HEK293 (cell line): ENCODE data around the gene AKT2.
A peak's percentile ranks its signal among the peaks of the same experiment; 100 is the strongest.

ENCODE experiments used
- CTCF ChIA-PET: fragments of 350-600 bp; formaldehyde crosslinking; extraction: SDS; loops from one replicate; lab custom pipeline; 2021; ENCODE audit warnings: antibody characterized with exemption; lab: Yijun Ruan, JAX
- POLR2A ChIA-PET: fragments of 300-600 bp; formaldehyde crosslinking; extraction: SDS; loops from one replicate; lab custom pipeline; 2020; ENCODE audit warnings: antibody characterized with exemption, inconsistent platforms; lab: Yijun Ruan, JAX
- H3K27ac ChIP-seq: fragments of 200-500 bp; sonication (Bioruptor generic); 2 replicates; pipeline ENCODE4 v1.5.1; 2014; ENCODE audit warnings: low read depth, low read length, control low read depth, inconsistent platforms; ENCODE audit errors: extremely low read depth
- H3K36me3 ChIP-seq, 2 experiments: fragments of 200-500 bp in 1 of 2; sonication (Bioruptor generic) in 1 of 2; 1 replicate in 1 of 2; 2 replicates in 1 of 2; pipeline ENCODE4 v1.5.1; 2014 to 2017; ENCODE audit warnings: inconsistent platforms in 2 of 2, low read length in 2 of 2; ENCODE audit not compliant: control insufficient read depth in 2 of 2, insufficient read depth in 1 of 2
- H3K4me1 ChIP-seq: fragments of 200-500 bp; sonication (Bioruptor generic); 2 replicates; pipeline ENCODE4 v1.5.1; 2014; ENCODE audit warnings: mild to moderate bottlenecking, low read length, inconsistent platforms; ENCODE audit not compliant: control insufficient read depth, insufficient read depth
- H3K4me3 ChIP-seq: 2 replicates; pipeline ENCODE4 v1.5.1; 2011; ENCODE audit warnings: low read depth, mild to moderate bottlenecking, control low read depth, low read length, moderate library complexity
- H3K9me3 ChIP-seq: fragments of 200-500 bp; sonication (Bioruptor generic); 2 replicates; pipeline ENCODE4 v1.5.1; 2014; ENCODE audit warnings: low read depth, low read length, inconsistent platforms; ENCODE audit not compliant: control insufficient read depth, insufficient read depth
- AEBP2 ChIP-seq: fragments of 450-650 bp; formaldehyde crosslinking; IDR thresholded peaks from 2 replicates; pipeline ENCODE4 v1.5.1; 2016; ENCODE audit warnings: missing biosample characterization, missing genetic modification characterization, borderline replicate concordance
- ATF2 ChIP-seq: fragments of 450-650 bp; formaldehyde crosslinking; IDR thresholded peaks from 2 replicates; pipeline ENCODE4 v1.5.1; 2016; ENCODE audit warnings: missing biosample characterization, missing genetic modification characterization, low read depth
- EGR2 ChIP-seq: fragments of 450-650 bp; formaldehyde crosslinking; IDR thresholded peaks from 2 replicates; pipeline ENCODE4 v1.5.1; 2016; ENCODE audit warnings: low read depth, missing biosample characterization, missing genetic modification characterization
- GLIS1 ChIP-seq: fragments of 450-650 bp; formaldehyde crosslinking; IDR thresholded peaks from 2 replicates; pipeline ENCODE4 v1.5.1; 2016; ENCODE audit warnings: missing biosample characterization, missing genetic modification characterization
- KLF16 ChIP-seq: fragments of 450-650 bp; formaldehyde crosslinking; IDR thresholded peaks from 2 replicates; pipeline ENCODE4 v1.5.1; 2017; ENCODE audit warnings: missing biosample characterization, missing genetic modification characterization
- OVOL3 ChIP-seq: fragments of 450-650 bp; formaldehyde crosslinking; IDR thresholded peaks from 2 replicates; pipeline ENCODE4 v1.5.1; 2016; ENCODE audit warnings: missing biosample characterization, missing genetic modification characterization
- WT1 ChIP-seq: fragments of 450-650 bp; formaldehyde crosslinking; IDR thresholded peaks from 2 replicates; pipeline ENCODE4 v1.5.1; 2016; ENCODE audit warnings: missing biosample characterization, missing genetic modification characterization
- ZFHX2 ChIP-seq: fragments of 450-650 bp; formaldehyde crosslinking; conservative IDR thresholded peaks from 2 replicates; pipeline ENCODE4 v1.5.1; 2016; ENCODE audit warnings: missing biosample characterization, missing genetic modification characterization
- ZFP41 ChIP-seq: fragments of 450-650 bp; formaldehyde crosslinking; IDR thresholded peaks from 2 replicates; pipeline ENCODE4 v1.5.1; 2016; ENCODE audit warnings: missing biosample characterization, missing genetic modification characterization, borderline replicate concordance
- ZIC2 ChIP-seq: fragments of 450-650 bp; formaldehyde crosslinking; IDR thresholded peaks from 2 replicates; pipeline ENCODE4 v1.5.1; 2016; ENCODE audit warnings: missing biosample characterization, missing genetic modification characterization
- ZNF140 ChIP-seq: fragments of 450-650 bp; formaldehyde crosslinking; IDR thresholded peaks from 2 replicates; pipeline ENCODE4 v1.5.1; 2016; ENCODE audit warnings: missing biosample characterization, missing genetic modification characterization
- ZNF157 ChIP-seq: fragments of 450-650 bp; formaldehyde crosslinking; IDR thresholded peaks from 2 replicates; pipeline ENCODE4 v1.5.1; 2016; ENCODE audit warnings: missing biosample characterization, missing genetic modification characterization
- ZNF214 ChIP-seq: fragments of 450-650 bp; formaldehyde crosslinking; IDR thresholded peaks from 2 replicates; pipeline ENCODE4 v1.5.1; 2017; ENCODE audit warnings: missing biosample characterization, mild to moderate bottlenecking, missing genetic modification characterization, borderline replicate concordance
- ZNF24 ChIP-seq: fragments of 450-650 bp; formaldehyde crosslinking; IDR thresholded peaks from 2 replicates; pipeline ENCODE4 v1.5.1; 2016; ENCODE audit warnings: missing biosample characterization, missing genetic modification characterization
- ZNF37A ChIP-seq: fragments of 450-650 bp; IDR thresholded peaks from 2 replicates; pipeline ENCODE4 v1.5.1; 2018; ENCODE audit warnings: missing biosample characterization, missing genetic modification characterization
- ZNF473 ChIP-seq: fragments of 450-650 bp; formaldehyde crosslinking; IDR thresholded peaks from 2 replicates; pipeline ENCODE4 v1.5.1; 2017; ENCODE audit warnings: missing biosample characterization, missing genetic modification characterization
- ZNF555 ChIP-seq: fragments of 450-650 bp; formaldehyde crosslinking; conservative IDR thresholded peaks from 2 replicates; pipeline ENCODE4 v1.5.1; 2017; ENCODE audit warnings: missing biosample characterization, mild to moderate bottlenecking, missing genetic modification characterization, inconsistent platforms
- ZNF623 ChIP-seq: fragments of 450-650 bp; formaldehyde crosslinking; IDR thresholded peaks from 2 replicates; pipeline ENCODE4 v1.5.1; 2016; ENCODE audit warnings: missing biosample characterization, missing genetic modification characterization
- ZNF658 ChIP-seq: fragments of 450-650 bp; formaldehyde crosslinking; IDR thresholded peaks from 2 replicates; pipeline ENCODE4; 2016; ENCODE audit warnings: missing biosample characterization, missing genetic modification characterization
- ZNF701 ChIP-seq: fragments of 450-650 bp; formaldehyde crosslinking; IDR thresholded peaks from 2 replicates; pipeline ENCODE4 v1.5.1; 2016; ENCODE audit warnings: missing biosample characterization, missing genetic modification characterization
- ZSCAN18 ChIP-seq: fragments of 450-650 bp; formaldehyde crosslinking; IDR thresholded peaks from 2 replicates; pipeline ENCODE4 v1.5.1; 2016; ENCODE audit warnings: missing biosample characterization, missing genetic modification characterization
- ZSCAN23 ChIP-seq: fragments of 450-650 bp; formaldehyde crosslinking; IDR thresholded peaks from 2 replicates; pipeline ENCODE4 v1.5.1; 2016; ENCODE audit warnings: missing biosample characterization, missing genetic modification characterization
- TF ChIP-seq, protein P1 (sequence below): fragments of 450-650 bp; formaldehyde crosslinking; IDR thresholded peaks from 2 replicates; pipeline ENCODE4 v1.5.1; 2016; ENCODE audit warnings: missing biosample characterization, missing genetic modification characterization, borderline replicate concordance
- TF ChIP-seq, protein P2 (sequence below): fragments of 450-650 bp; formaldehyde crosslinking; IDR thresholded peaks from 2 replicates; pipeline ENCODE4 v1.5.1; 2016; ENCODE audit warnings: missing biosample characterization, missing genetic modification characterization
- TF ChIP-seq, protein P3 (sequence below): fragments of 450-650 bp; formaldehyde crosslinking; IDR thresholded peaks from 2 replicates; pipeline ENCODE4 v1.5.1; 2016; ENCODE audit warnings: missing biosample characterization, missing genetic modification characterization

The AKT2 gene

DNA sequence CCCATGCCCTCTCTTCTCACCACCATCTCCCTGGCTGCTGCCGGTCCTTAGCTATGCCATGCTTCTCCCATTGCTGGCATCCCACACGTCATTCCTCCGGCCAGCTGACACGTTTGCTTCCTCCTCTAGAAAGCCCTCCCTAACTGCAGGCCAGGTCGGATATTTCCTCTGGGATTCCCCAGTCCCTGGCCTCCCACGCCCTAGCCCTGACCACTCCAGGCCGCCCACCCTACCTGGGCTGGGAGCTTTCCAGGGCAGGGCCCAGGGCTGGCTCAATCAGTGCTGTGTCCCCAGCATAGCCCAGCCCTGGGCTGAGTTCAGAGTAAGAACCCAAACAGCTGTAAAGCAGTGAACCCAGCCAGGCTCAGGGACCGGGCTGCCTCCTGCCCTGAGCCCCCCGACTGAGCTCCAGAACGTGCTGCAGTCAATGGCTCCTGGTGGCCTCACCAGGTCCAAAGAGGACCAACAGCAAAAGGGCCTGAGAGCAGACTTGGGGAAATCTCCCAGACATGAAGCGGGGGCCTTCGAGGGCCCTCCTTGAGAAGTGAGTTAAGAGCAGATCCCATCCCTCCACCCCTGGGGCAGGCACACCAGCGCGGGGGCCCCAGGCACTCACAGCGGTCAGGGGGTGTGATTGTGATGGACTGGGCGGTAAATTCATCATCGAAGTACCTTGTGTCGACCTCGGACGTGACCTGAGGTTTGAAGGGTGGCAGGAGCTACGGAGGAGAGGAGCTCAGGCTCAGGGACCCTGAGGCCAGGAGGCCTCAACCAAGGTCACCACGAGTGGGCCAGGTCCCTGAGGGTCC, 50.5 kb downstream of the AKT2 start:
- POLR2A ChIA-PET, result interaction anchor here (0.7 kb wide), 1 partner anchor 80 kb away, joined by 4 read pairs; no protein-coding TSS in a partner anchor
- Histone ChIP-seq H3K9me3 (no peaks in the 10 kb centered on the region), H3K36me3 (peaks cover 52 to 65% of the 10 kb centered on the region in 2 experiments), H3K4me3 (no peak overlapping the region), H3K4me1 (peaks cover 9% of the 10 kb centered on the region), H3K27ac (no peak overlapping the region)
- CTCF ChIA-PET, result interaction anchor here (0.6 to 0.9 kb wide), 4 partner anchors 95 to 440 kb away, joined by 3 to 5 read pairs (median 4); no protein-coding TSS in a partner anchor
- no peak for TF ChIP-seq KLF16 (tag by site-specific recombination)
- no peak for TF ChIP-seq ZNF140 (tag by site-specific recombination)
- TF ChIP-seq, protein P1, sequence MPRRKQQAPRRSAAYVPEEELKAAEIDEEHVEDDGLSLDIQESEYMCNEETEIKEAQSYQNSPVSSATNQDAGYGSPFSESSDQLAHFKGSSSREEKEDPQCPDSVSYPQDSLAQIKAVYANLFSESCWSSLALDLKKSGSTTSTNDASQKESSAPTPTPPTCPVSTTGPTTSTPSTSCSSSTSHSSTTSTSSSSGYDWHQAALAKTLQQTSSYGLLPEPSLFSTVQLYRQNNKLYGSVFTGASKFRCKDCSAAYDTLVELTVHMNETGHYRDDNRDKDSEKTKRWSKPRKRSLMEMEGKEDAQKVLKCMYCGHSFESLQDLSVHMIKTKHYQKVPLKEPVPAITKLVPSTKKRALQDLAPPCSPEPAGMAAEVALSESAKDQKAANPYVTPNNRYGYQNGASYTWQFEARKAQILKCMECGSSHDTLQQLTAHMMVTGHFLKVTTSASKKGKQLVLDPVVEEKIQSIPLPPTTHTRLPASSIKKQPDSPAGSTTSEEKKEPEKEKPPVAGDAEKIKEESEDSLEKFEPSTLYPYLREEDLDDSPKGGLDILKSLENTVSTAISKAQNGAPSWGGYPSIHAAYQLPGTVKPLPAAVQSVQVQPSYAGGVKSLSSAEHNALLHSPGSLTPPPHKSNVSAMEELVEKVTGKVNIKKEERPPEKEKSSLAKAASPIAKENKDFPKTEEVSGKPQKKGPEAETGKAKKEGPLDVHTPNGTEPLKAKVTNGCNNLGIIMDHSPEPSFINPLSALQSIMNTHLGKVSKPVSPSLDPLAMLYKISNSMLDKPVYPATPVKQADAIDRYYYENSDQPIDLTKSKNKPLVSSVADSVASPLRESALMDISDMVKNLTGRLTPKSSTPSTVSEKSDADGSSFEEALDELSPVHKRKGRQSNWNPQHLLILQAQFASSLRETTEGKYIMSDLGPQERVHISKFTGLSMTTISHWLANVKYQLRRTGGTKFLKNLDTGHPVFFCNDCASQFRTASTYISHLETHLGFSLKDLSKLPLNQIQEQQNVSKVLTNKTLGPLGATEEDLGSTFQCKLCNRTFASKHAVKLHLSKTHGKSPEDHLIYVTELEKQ, result no peak
- no peak for TF ChIP-seq AEBP2 (tag by site-specific recombination)
- no peak for TF ChIP-seq ZNF555 (tag by site-specific recombination)
- TF ChIP-seq ZSCAN18, result no peak
- peak; percentile 73 for TF ChIP-seq EGR2
- peak; percentile 43 for TF ChIP-seq ZFHX2 (tag by site-specific recombination)
- no peak for TF ChIP-seq ZNF37A (tag by site-specific recombination)
- peak; percentile 56 for TF ChIP-seq GLIS1 (tag by site-specific recombination)
- TF ChIP-seq, protein P2, sequence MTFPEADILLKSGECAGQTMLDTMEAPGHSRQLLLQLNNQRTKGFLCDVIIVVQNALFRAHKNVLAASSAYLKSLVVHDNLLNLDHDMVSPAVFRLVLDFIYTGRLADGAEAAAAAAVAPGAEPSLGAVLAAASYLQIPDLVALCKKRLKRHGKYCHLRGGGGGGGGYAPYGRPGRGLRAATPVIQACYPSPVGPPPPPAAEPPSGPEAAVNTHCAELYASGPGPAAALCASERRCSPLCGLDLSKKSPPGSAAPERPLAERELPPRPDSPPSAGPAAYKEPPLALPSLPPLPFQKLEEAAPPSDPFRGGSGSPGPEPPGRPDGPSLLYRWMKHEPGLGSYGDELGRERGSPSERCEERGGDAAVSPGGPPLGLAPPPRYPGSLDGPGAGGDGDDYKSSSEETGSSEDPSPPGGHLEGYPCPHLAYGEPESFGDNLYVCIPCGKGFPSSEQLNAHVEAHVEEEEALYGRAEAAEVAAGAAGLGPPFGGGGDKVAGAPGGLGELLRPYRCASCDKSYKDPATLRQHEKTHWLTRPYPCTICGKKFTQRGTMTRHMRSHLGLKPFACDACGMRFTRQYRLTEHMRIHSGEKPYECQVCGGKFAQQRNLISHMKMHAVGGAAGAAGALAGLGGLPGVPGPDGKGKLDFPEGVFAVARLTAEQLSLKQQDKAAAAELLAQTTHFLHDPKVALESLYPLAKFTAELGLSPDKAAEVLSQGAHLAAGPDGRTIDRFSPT (tag by site-specific recombination), result 0 out of 2 replicates have a peak, but pooled peaks have one; percentile 4
- TF ChIP-seq ZNF473, result no peak
- TF ChIP-seq WT1, result no peak
- no peak for TF ChIP-seq ZNF623 (tag by site-specific recombination)
- no peak for TF ChIP-seq ZNF214 (tag by site-specific recombination)
- no peak for TF ChIP-seq ZNF24
- TF ChIP-seq ZNF157, result no peak
- TF ChIP-seq ZNF658 (tag by site-specific recombination), result no peak
- TF ChIP-seq ZFP41 (tag by site-specific recombination), result no peak
- TF ChIP-seq ZNF701 (tag by site-specific recombination), result no peak
- no peak for TF ChIP-seq OVOL3 (tag by site-specific recombination)
- TF ChIP-seq, protein P3, sequence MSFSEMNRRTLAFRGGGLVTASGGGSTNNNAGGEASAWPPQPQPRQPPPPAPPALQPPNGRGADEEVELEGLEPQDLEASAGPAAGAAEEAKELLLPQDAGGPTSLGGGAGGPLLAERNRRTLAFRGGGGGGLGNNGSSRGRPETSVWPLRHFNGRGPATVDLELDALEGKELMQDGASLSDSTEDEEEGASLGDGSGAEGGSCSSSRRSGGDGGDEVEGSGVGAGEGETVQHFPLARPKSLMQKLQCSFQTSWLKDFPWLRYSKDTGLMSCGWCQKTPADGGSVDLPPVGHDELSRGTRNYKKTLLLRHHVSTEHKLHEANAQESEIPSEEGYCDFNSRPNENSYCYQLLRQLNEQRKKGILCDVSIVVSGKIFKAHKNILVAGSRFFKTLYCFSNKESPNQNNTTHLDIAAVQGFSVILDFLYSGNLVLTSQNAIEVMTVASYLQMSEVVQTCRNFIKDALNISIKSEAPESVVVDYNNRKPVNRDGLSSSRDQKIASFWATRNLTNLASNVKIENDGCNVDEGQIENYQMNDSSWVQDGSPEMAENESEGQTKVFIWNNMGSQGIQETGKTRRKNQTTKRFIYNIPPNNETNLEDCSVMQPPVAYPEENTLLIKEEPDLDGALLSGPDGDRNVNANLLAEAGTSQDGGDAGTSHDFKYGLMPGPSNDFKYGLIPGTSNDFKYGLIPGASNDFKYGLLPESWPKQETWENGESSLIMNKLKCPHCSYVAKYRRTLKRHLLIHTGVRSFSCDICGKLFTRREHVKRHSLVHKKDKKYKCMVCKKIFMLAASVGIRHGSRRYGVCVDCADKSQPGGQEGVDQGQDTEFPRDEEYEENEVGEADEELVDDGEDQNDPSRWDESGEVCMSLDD, result no peak
- TF ChIP-seq ZIC2 (tag by site-specific recombination), result no peak
- no peak for TF ChIP-seq ZSCAN23 (tag by site-specific recombination)
- TF ChIP-seq ATF2, result no peak
